Vagina (tissue), 2 donors: ENCODE results near the gene UPK3BL1. TPM values are rescaled to one million over a fixed set of nuclear protein-coding genes. Genes with fewer than 3 reads are reported as not detected.
"Not testable (repeated sequence)": the region's sequence is repeated elsewhere in the genome, so short reads cannot be mapped to it uniquely, and the experiment has no call there.

ENCODE experiments used
- DNase-seq, 2 donors: peaks; one replicate each; pipeline ENCODE4 v3.0.0-alpha.2; 2017; ENCODE audit errors: extremely low spot score in 2 of 2
- H3K27ac ChIP-seq: fragments of 200-600 bp; sonication (generic); one replicate; pipeline ENCODE4 v1.5.1; 2019
- H3K27me3 ChIP-seq: fragments of 200-600 bp; sonication (generic); one replicate; pipeline ENCODE4 v1.5.1; 2019
- H3K36me3 ChIP-seq, 2 donors: fragments of 200-600 bp; sonication (generic); one replicate each; pipeline ENCODE4 v1.5.1; 2017 to 2019
- H3K4me1 ChIP-seq: fragments of 200-600 bp; sonication (generic); one replicate; pipeline ENCODE4 v1.5.1; 2019
- H3K4me3 ChIP-seq, 2 donors: fragments of 200-600 bp; sonication (generic); 1 replicate in 1 of 2; 2 replicates in 1 of 2; pipeline ENCODE4 v1.5.1; 2016 to 2019
- H3K9me3 ChIP-seq: fragments of 200-600 bp; sonication (generic); one replicate; pipeline ENCODE4 v1.5.1; 2019
- intact Hi-C: fragments of 100-400 bp; cut with DNase I; formaldehyde crosslinking; loops from one replicate; pipeline ENCODE4 v1.15.1; 2023
- total RNA-seq: library from RNA; depleted of rRNA; stranded (reverse); fragments of >200 nt; gene quantifications from one replicate; pipeline ENCODE4 v1.2.3, GENCODE V29; 2016

Gene UPK3BL1
- 83.7 TPM for total RNA-seq

- intact Hi-C loops, H3K27me3 ChIP-seq, H3K4me3 ChIP-seq: not testable (repeated sequence)
Observed at GRCh38 chr7:102642691-102643090, at the start of gene UPK3BL1. UPK3BL1 (minus strand) TSS chr7:102642791; CDS start chr7:102642741, 50 bp downstream.

GRCh38 chr7:102690602-102691001, 48.0 kb upstream of the UPK3BL1 start:
- not testable (repeated sequence) for H3K4me3 ChIP-seq

More at GRCh38 chr7:102642691-102643090, at the start of gene UPK3BL1:
- not testable (repeated sequence) for H3K4me1 ChIP-seq, H3K36me3 ChIP-seq, H3K9me3 ChIP-seq, DNase-seq, H3K27ac ChIP-seq

GRCh38 chr7:102689436-102690282, 47.1 kb upstream of the UPK3BL1 start:
- H3K27ac ChIP-seq, H3K27me3 ChIP-seq, H3K36me3 ChIP-seq, DNase-seq, H3K9me3 ChIP-seq, intact Hi-C loops, H3K4me1 ChIP-seq: not testable (repeated sequence)
- peak overlapping the region in 1 of 2 donors; percentile 22 for H3K4me3 ChIP-seq

More at GRCh38 chr7:102690602-102691001, 48.0 kb upstream of the UPK3BL1 start:
- H3K4me1 ChIP-seq, H3K9me3 ChIP-seq, H3K27ac ChIP-seq, DNase-seq, H3K27me3 ChIP-seq, H3K36me3 ChIP-seq, intact Hi-C loops: not testable (repeated sequence)

- DNase-seq, H3K4me3 ChIP-seq, H3K27me3 ChIP-seq, H3K36me3 ChIP-seq, intact Hi-C loops, H3K4me1 ChIP-seq, H3K9me3 ChIP-seq, H3K27ac ChIP-seq: not testable (repeated sequence)
Observed at GRCh38 chr7:102688299-102689036, 45.9 kb upstream of the UPK3BL1 start.

- H3K4me3 ChIP-seq, H3K4me1 ChIP-seq, H3K27me3 ChIP-seq, H3K27ac ChIP-seq, intact Hi-C loops, DNase-seq, H3K36me3 ChIP-seq, H3K9me3 ChIP-seq: not testable (repeated sequence)
Observed at GRCh38 chr7:102682560-102682959, 40.0 kb upstream of the UPK3BL1 start.

- H3K27me3 ChIP-seq, H3K36me3 ChIP-seq, intact Hi-C loops, H3K27ac ChIP-seq, H3K9me3 ChIP-seq, DNase-seq, H3K4me3 ChIP-seq, H3K4me1 ChIP-seq: not testable (repeated sequence)
Observed at GRCh38 chr7:102680780-102681179, 38.2 kb upstream of the UPK3BL1 start.

GRCh38 chr7:102675545-102675944, 33.0 kb upstream of the UPK3BL1 start:
- intact Hi-C loops, H3K36me3 ChIP-seq, H3K4me1 ChIP-seq, H3K9me3 ChIP-seq, H3K27ac ChIP-seq, H3K27me3 ChIP-seq, DNase-seq, H3K4me3 ChIP-seq: not testable (repeated sequence)

GRCh38 chr7:102673447-102674067, 31.0 kb upstream of the UPK3BL1 start:
- DNase-seq, H3K27me3 ChIP-seq, intact Hi-C loops, H3K27ac ChIP-seq, H3K4me3 ChIP-seq, H3K4me1 ChIP-seq, H3K9me3 ChIP-seq, H3K36me3 ChIP-seq: not testable (repeated sequence)

GRCh38 chr7:102671956-102672307, 29.3 kb upstream of the UPK3BL1 start:
- H3K9me3 ChIP-seq, H3K27ac ChIP-seq, H3K4me1 ChIP-seq, DNase-seq, H3K4me3 ChIP-seq, H3K36me3 ChIP-seq, intact Hi-C loops, H3K27me3 ChIP-seq: not testable (repeated sequence)
